GM12872 (cell line): ENCODE results near the gene DDX21.
A peak's percentile ranks its signal among the peaks of the same experiment; 100 is the strongest.

Experiments used
- CTCF ChIP-seq: IDR thresholded peaks from 3 replicates; pipeline ENCODE4 v1.5.1; 2011; ENCODE audit warnings: low read depth, mild to moderate bottlenecking, low read length, moderate library complexity; ENCODE audit not compliant: insufficient read depth

Gene DDX21

GRCh38 chr10:68955832-68956532 lies at the start of gene DDX21:
Gene DDX21, plus strand, starts transcription at chr10:68956170. Its CDS starts 56 bp downstream, at chr10:68956226.
- TF ChIP-seq CTCF: peak; percentile 71

GRCh38 chr10:68924593-68924992 lies 31.4 kb upstream of the DDX21 start:
- TF ChIP-seq CTCF: no peak

- no peak for TF ChIP-seq CTCF
Observed at GRCh38 chr10:68925489-68925888, 30.5 kb upstream of the DDX21 start.

GRCh38 chr10:68934994-68935393 lies 21.0 kb upstream of the DDX21 start:
- TF ChIP-seq CTCF: no peak

GRCh38 chr10:68938117-68938516 lies 17.9 kb upstream of the DDX21 start:
- TF ChIP-seq CTCF: no peak

- no peak for TF ChIP-seq CTCF
Observed at GRCh38 chr10:68938884-68939283, 17.1 kb upstream of the DDX21 start.

GRCh38 chr10:68950598-68950997 lies 5.4 kb upstream of the DDX21 start:
- no peak for TF ChIP-seq CTCF

- no peak for TF ChIP-seq CTCF
Observed at GRCh38 chr10:68954904-68955303, 1.1 kb upstream of the DDX21 start.
